GM19240 (cell line): Measurements from ENCODE around the gene ZNRF2.
"Not testable (repeated sequence)": the region's sequence is repeated elsewhere in the genome, so short reads cannot be mapped to it uniquely, and the experiment has no call there.

Experiments
- DNase-seq: peaks from one replicate; pipeline ENCODE4 v3.0.0; 2011; ENCODE audit warnings: low spot score; ENCODE audit not compliant: insufficient read length

ZNRF2 gene

GRCh38 chr7:30353932-30354607 is 69.7 kb downstream of the ZNRF2 start:
- no peak for DNase-seq

- no peak for DNase-seq
Observed at GRCh38 chr7:30354791-30355190, 70.4 kb downstream of the ZNRF2 start.

GRCh38 chr7:30359957-30360356 is 75.6 kb downstream of the ZNRF2 start:
- DNase-seq, result no peak

GRCh38 chr7:30363778-30364563 is 79.6 kb downstream of the ZNRF2 start:
- no peak for DNase-seq

- DNase-seq, result no peak
Observed at GRCh38 chr7:30364773-30365172, 80.4 kb downstream of the ZNRF2 start.

GRCh38 chr7:30365621-30366020 is 81.2 kb downstream of the ZNRF2 start:
- DNase-seq, result no peak

- DNase-seq, result no peak
Observed at GRCh38 chr7:30366606-30367005, 82.2 kb downstream of the ZNRF2 start.

- no peak for DNase-seq
Observed at GRCh38 chr7:30367561-30367960, 83.2 kb downstream of the ZNRF2 start.

- no peak for DNase-seq
Observed at GRCh38 chr7:30369879-30370278, 85.5 kb downstream of the ZNRF2 start.

- no peak for DNase-seq
Observed at GRCh38 chr7:30371321-30371720, 86.9 kb downstream of the ZNRF2 start.

GRCh38 chr7:30378275-30378674 is 93.9 kb downstream of the ZNRF2 start:
- no peak for DNase-seq

- no peak for DNase-seq
Observed at GRCh38 chr7:30379131-30379530, 94.7 kb downstream of the ZNRF2 start.

- DNase-seq, result no peak
Observed at GRCh38 chr7:30379741-30380140, 95.3 kb downstream of the ZNRF2 start.

GRCh38 chr7:30380294-30380693 is 95.9 kb downstream of the ZNRF2 start:
- no peak for DNase-seq

GRCh38 chr7:30380824-30381223 is 96.4 kb downstream of the ZNRF2 start:
- not testable (repeated sequence) for DNase-seq

- DNase-seq, result no peak
Observed at GRCh38 chr7:30382607-30383006, 98.2 kb downstream of the ZNRF2 start.

GRCh38 chr7:30389791-30390190 is 105.4 kb downstream of the ZNRF2 start:
- no peak for DNase-seq

- DNase-seq, result no peak
Observed at GRCh38 chr7:30390736-30391636, 106.6 kb downstream of the ZNRF2 start.

GRCh38 chr7:30391806-30392205 is 107.4 kb downstream of the ZNRF2 start:
- DNase-seq, result no peak

GRCh38 chr7:30395676-30396075 is 111.3 kb downstream of the ZNRF2 start:
- no peak for DNase-seq

GRCh38 chr7:30396389-30396788 is 112.0 kb downstream of the ZNRF2 start:
- DNase-seq, result no peak

- no peak for DNase-seq
Observed at GRCh38 chr7:30403477-30403876, 119.1 kb downstream of the ZNRF2 start.
